Breast epithelium (tissue), 3 donors: ENCODE data around the gene TTLL1.

Experiments used
- POLR2A ChIP-seq: fragments of 450-650 bp; IDR thresholded peaks from one replicate; pipeline ENCODE4 v1.6.1; 2016; ENCODE audit warnings: antibody characterized with exemption, mild to moderate bottlenecking, moderate library complexity
- POLR2AphosphoS5 ChIP-seq, 3 donors: sonication (generic); formaldehyde crosslinking; IDR thresholded peaks; one replicate each; pipeline ENCODE4 v1.6.1; 2017; ENCODE audit warnings: antibody characterized with exemption in 3 of 3
- TF ChIP-seq, protein P1 (sequence below), 3 donors: fragments of 450-650 bp; IDR thresholded peaks; one replicate each; pipeline ENCODE4 v1.5.1; 2016 to 2017; ENCODE audit warnings: antibody characterized with exemption in 3 of 3, mild to moderate bottlenecking in 3 of 3, moderate library complexity in 3 of 3

GRCh38 chr22:43039800-43040199 is 49.4 kb downstream of the TTLL1 start:
- TF ChIP-seq, protein P1, sequence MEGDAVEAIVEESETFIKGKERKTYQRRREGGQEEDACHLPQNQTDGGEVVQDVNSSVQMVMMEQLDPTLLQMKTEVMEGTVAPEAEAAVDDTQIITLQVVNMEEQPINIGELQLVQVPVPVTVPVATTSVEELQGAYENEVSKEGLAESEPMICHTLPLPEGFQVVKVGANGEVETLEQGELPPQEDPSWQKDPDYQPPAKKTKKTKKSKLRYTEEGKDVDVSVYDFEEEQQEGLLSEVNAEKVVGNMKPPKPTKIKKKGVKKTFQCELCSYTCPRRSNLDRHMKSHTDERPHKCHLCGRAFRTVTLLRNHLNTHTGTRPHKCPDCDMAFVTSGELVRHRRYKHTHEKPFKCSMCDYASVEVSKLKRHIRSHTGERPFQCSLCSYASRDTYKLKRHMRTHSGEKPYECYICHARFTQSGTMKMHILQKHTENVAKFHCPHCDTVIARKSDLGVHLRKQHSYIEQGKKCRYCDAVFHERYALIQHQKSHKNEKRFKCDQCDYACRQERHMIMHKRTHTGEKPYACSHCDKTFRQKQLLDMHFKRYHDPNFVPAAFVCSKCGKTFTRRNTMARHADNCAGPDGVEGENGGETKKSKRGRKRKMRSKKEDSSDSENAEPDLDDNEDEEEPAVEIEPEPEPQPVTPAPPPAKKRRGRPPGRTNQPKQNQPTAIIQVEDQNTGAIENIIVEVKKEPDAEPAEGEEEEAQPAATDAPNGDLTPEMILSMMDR (IDR thresholded peaks at IDR 0.05): no peak
- TF ChIP-seq POLR2A (no peak), POLR2AphosphoS5 (IDR thresholded peaks at IDR 0.05) (no peak)
